Measurements from ENCODE around the gene PRSS16.

PRSS16 gene

DNA sequence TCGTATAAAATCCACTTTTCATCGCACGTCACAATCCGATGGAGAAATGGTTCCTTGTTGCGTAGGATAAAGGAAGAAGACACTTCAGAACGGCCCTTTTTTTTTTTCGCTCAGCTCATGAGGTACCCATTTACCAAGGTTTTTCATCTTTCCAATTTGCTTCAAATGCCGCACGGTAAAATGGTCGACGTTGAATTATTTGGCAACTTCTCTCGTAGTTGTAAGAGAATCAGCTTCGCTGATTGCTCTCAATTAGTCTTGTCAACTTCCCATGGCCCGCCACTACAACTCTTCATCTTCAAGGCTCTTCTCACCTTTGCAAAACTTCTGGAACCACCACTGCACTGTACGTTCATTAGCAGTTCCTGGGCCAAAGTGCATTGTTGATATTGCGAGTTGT, 35.8 kb downstream of the PRSS16 start:
- TF ChIP-seq, protein P1, sequence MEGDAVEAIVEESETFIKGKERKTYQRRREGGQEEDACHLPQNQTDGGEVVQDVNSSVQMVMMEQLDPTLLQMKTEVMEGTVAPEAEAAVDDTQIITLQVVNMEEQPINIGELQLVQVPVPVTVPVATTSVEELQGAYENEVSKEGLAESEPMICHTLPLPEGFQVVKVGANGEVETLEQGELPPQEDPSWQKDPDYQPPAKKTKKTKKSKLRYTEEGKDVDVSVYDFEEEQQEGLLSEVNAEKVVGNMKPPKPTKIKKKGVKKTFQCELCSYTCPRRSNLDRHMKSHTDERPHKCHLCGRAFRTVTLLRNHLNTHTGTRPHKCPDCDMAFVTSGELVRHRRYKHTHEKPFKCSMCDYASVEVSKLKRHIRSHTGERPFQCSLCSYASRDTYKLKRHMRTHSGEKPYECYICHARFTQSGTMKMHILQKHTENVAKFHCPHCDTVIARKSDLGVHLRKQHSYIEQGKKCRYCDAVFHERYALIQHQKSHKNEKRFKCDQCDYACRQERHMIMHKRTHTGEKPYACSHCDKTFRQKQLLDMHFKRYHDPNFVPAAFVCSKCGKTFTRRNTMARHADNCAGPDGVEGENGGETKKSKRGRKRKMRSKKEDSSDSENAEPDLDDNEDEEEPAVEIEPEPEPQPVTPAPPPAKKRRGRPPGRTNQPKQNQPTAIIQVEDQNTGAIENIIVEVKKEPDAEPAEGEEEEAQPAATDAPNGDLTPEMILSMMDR (conservative IDR thresholded peaks at IDR 0.05; ENCODE audit: control insufficient read depth, insufficient read depth, low read depth, low read length): no peak
- H3K4me3 ChIP-seq (ENCODE audit: control insufficient read depth, low read depth, low read length): no peak overlapping the region
- no peak for DNase-seq (ENCODE audit: low read depth)

DNA sequence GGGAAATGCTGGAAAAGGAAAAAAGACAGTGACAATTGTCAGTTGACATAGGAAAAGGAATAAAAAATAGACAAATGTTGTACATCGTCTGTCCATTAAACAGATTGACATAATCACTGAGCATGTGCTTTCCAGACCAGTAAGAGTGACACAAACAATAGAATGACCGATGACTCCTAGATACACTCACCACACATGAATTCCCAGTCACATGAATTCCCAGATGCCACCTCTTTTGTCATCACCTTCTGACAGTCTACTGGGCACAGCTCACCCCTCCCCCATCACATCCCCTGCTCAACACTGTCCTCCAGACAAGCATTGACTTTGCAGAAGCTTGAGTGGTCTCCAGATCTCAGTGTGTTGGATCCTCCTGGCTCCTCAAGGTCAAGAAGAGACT, 38.6 kb downstream of the PRSS16 start:
- DNase-seq (ENCODE audit: low read depth): no peak
- H3K4me3 ChIP-seq (ENCODE audit: control insufficient read depth, low read depth, low read length): no peak overlapping the region
- TF ChIP-seq, protein P1 (conservative IDR thresholded peaks at IDR 0.05; ENCODE audit: control insufficient read depth, insufficient read depth, low read depth, low read length): no peak

DNA sequence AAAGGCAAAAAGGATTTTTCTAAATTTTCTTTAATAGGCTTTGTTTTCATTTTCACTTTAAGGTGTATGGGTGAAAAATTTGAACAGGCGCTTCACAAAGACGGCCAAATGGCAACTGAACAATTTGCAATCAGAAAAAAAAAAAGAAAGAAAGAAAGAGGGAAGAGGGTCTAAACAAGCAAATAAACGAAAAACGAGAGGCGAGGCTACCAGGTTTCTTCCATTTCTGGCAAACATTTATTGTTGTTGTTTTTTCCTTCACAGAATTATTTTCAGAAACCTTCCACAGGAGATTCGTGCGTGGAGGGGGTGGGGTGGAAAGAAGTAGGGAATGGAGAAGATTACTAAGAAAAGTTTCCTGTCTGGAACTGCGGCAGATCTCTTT, 40.2 kb downstream of the PRSS16 start:
- no peak for DNase-seq (ENCODE audit: low read depth)
- peak overlapping the region; percentile 29 for H3K4me3 ChIP-seq (ENCODE audit: control insufficient read depth, low read depth, low read length)

DNA sequence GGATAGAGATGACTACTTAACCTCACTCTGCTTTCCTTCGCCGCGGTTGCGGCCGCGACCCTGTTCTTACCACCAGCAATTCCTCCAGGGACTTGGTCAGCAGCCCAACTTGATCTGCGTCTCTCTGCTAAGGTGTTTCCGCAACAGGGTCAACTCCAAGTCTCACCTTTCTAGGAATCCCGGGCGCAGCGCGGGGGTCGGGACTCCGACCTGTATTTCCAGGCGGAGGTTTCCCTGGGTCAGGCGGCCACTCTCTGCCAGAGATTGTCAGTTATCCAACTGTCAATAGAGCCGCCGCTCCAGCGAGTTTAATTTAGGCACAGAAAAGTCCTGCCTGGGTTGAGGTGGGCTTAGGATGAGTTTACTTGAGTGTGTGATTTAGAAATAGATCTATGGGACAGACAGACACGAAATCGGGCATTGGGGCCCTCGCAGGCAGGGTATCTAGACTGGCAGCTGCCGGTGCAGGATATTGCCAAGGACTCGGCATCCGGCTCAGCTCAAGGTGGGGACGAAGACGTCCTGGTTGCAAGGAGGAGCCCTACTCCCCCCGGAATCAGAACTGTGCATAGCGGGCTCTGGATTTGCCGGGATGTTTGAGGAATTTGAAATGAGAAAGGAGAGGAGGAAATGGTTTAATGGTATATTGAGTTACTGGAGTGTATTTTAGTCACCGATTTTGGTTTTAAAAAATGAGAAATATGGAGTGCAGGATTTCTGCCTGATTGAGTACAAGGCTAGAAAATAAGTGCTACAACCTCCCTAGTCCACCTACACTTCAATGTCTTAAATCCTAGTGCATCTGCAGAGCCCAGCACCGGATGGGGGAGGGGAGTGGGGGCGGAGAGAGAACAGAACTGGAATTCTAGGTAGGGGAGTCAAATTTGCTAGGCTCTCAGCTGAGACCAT, 40.9 kb downstream of the PRSS16 start:
- peak overlapping the region; percentile 29 for H3K4me3 ChIP-seq (ENCODE audit: control insufficient read depth, low read depth, low read length)
- no peak for DNase-seq (ENCODE audit: low read depth)
- TF ChIP-seq, protein P1 (conservative IDR thresholded peaks at IDR 0.05; ENCODE audit: control insufficient read depth, insufficient read depth, low read depth, low read length): no peak

More for the DNA sequence above, 40.2 kb downstream of the PRSS16 start:
- TF ChIP-seq, protein P1 (conservative IDR thresholded peaks at IDR 0.05; ENCODE audit: control insufficient read depth, insufficient read depth, low read depth, low read length): no peak

DNA sequence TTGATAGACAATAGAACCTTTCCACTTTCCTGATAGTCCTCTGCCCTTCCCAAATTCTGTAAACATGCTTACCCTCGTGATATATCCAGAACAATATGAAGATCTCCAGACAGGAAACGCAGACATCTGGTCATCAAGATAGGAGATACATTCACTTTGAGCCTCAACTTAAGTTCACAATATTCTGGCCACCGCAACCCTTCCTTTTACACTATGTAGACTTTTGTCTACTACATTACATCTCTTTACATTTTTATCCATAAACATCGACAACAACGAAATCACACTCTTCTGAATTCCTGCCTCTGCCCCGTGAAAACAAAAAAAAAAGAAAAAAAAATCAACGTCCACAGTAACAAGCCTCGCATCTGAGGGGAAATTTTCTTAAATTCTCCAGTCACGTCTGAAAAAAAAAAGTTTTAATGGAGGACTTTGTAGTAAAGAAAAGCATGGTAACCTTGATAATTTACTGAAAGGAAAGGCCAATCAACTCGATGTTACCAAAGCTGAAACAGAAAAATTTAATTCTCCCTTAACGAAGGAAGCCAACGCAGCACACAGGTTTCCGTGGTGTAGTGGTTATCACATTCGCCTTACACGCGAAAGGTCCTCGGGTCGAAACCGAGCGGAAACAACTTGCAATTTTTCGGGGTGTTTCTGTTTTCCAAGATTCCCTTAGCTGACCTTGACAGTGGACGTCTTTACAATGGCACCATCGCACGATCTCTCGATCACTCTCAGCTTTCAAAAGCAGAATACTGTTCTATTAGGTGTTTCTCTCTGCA, 42.8 kb downstream of the PRSS16 start:
- TF ChIP-seq, protein P1 (conservative IDR thresholded peaks at IDR 0.05; ENCODE audit: control insufficient read depth, insufficient read depth, low read depth, low read length): no peak
- peak; percentile 71 for DNase-seq (ENCODE audit: low read depth)
- H3K4me3 ChIP-seq (ENCODE audit: control insufficient read depth, low read depth, low read length): peak overlapping the region; percentile 18

DNA sequence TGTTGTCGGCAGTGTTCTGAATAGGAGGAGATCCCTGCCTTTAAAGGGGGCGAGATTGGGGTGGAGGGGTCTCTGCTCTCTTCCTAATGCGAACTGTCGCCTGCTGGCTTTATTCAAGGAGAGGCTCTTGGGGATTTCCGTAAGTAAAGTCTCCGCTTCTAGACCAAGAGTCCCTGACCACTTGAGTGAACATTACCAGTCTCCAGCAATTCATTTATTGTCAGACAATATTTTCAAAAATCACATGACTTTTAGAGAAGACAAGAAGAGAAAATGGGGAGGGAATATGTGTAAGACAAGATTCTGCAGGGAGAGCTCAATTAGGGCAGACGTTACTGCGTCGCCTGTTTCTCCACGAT, 43.3 kb downstream of the PRSS16 start:
- TF ChIP-seq, protein P1 (conservative IDR thresholded peaks at IDR 0.05; ENCODE audit: control insufficient read depth, insufficient read depth, low read depth, low read length): no peak
- DNase-seq (ENCODE audit: low read depth): no peak
- peak overlapping the region; percentile 12 for H3K4me3 ChIP-seq (ENCODE audit: control insufficient read depth, low read depth, low read length)
